Cardiac muscle cell (in vitro differentiated cells and primary cell): ENCODE measurements around the gene CDH4. TPM values are rescaled to one million over a fixed set of nuclear protein-coding genes. Genes with fewer than 3 reads are reported as not detected.

Experiments used
- DNase-seq, 2 donors: peaks; one replicate each; pipeline versions ENCODE4 v3.0.0 to v3.0.0-alpha.2; 2010 to 2017; ENCODE audit warnings: low read depth in 1 of 2, low spot score in 1 of 2
- H3K27ac ChIP-seq: fragments of 200-600 bp; sonication (generic); 2 replicates; pipeline ENCODE4 v1.5.1; 2016
- H3K27me3 ChIP-seq: fragments of 200-600 bp; sonication (generic); 2 replicates; pipeline ENCODE4 v1.6.0; 2016; ENCODE audit warnings: control low read depth
- H3K36me3 ChIP-seq: fragments of 200-600 bp; sonication (generic); 2 replicates; pipeline ENCODE4 v1.5.1; 2016; ENCODE audit warnings: control low read depth
- H3K4me1 ChIP-seq: fragments of 200-600 bp; sonication (generic); 2 replicates; pipeline ENCODE4 v1.8.1; 2017; ENCODE audit warnings: low read depth, mild to moderate bottlenecking, mixed run types
- H3K4me3 ChIP-seq: fragments of 200-600 bp; sonication (generic); 2 replicates; pipeline ENCODE4 v1.5.1; 2016; ENCODE audit warnings: mild to moderate bottlenecking
- H3K9me3 ChIP-seq: fragments of 200-600 bp; sonication (generic); 2 replicates; pipeline ENCODE4 v1.5.1; 2017; ENCODE audit warnings: low read depth, mild to moderate bottlenecking, control low read depth
- CTCF ChIP-seq: IDR thresholded peaks from 2 replicates; pipeline ENCODE4 v1.5.1; 2012; ENCODE audit warnings: low read depth, mild to moderate bottlenecking, low read length
- polyA plus RNA-seq: library from polyadenylated mRNA; unstranded; fragments of >200 nt; fragmentation: Nextera tagmentation; extraction: Ambion mirVana; gene quantifications from 2 replicates; pipeline ENCODE4 v1.2.1, GENCODE V29; 2016
- total RNA-seq: library from RNA; depleted of rRNA; stranded (reverse); fragments of >200 nt; gene quantifications from 2 replicates; pipeline ENCODE4 v1.2.3, GENCODE V29; 2016

Gene CDH4
- total and polyA plus RNA-seq, 2 experiments from 2014 or later, result 0.43 to 0.80 TPM

- DNase-seq, result no peak
- H3K4me1 ChIP-seq, result no peaks in the 10 kb centered on the region
- no peak for TF ChIP-seq CTCF
- no peak overlapping the region for H3K4me3 ChIP-seq
- no peaks in the 10 kb centered on the region for H3K27me3 ChIP-seq
- H3K27ac ChIP-seq, result no peak overlapping the region
- no peaks in the 10 kb centered on the region for H3K36me3 ChIP-seq
- H3K9me3 ChIP-seq, result no peaks in the 10 kb centered on the region
Measured at GRCh38 chr20:61605862-61606557, 353.9 kb downstream of the CDH4 start.

GRCh38 chr20:61608275-61609085 is 356.4 kb downstream of the CDH4 start:
- Histone ChIP-seq H3K4me3 (no peak overlapping the region), H3K4me1 (no peaks in the 10 kb centered on the region), H3K9me3 (no peaks in the 10 kb centered on the region), H3K27ac (no peak overlapping the region), H3K36me3 (no peaks in the 10 kb centered on the region), H3K27me3 (no peaks in the 10 kb centered on the region)
- no peak for TF ChIP-seq CTCF
- DNase-seq, result peak; percentile 2 to 87

- Histone ChIP-seq H3K9me3 (no peaks in the 10 kb centered on the region), H3K4me1 (no peaks in the 10 kb centered on the region), H3K4me3 (no peak overlapping the region), H3K27ac (no peak overlapping the region), H3K36me3 (no peaks in the 10 kb centered on the region), H3K27me3 (no peaks in the 10 kb centered on the region)
- no peak for DNase-seq
- TF ChIP-seq CTCF, result no peak
Measured at GRCh38 chr20:61609461-61609860, 357.4 kb downstream of the CDH4 start.

GRCh38 chr20:61611401-61612180 is 359.5 kb downstream of the CDH4 start:
- no peak overlapping the region for H3K4me3 ChIP-seq
- no peak overlapping the region for H3K27ac ChIP-seq
- H3K36me3 ChIP-seq, result no peaks in the 10 kb centered on the region
- H3K4me1 ChIP-seq, result no peaks in the 10 kb centered on the region
- TF ChIP-seq CTCF, result no peak
- no peak for DNase-seq
- H3K27me3 ChIP-seq, result no peaks in the 10 kb centered on the region
- no peaks in the 10 kb centered on the region for H3K9me3 ChIP-seq

GRCh38 chr20:61613917-61614705 is 362.1 kb downstream of the CDH4 start:
- Histone ChIP-seq H3K27me3 (no peaks in the 10 kb centered on the region), H3K36me3 (no peaks in the 10 kb centered on the region), H3K4me3 (no peak overlapping the region), H3K4me1 (no peaks in the 10 kb centered on the region), H3K27ac (no peak overlapping the region), H3K9me3 (no peaks in the 10 kb centered on the region)
- no peak for TF ChIP-seq CTCF
- no peak for DNase-seq
